IgD-negative memory B cell (primary cell): ENCODE data around the gene CHIT1. TPM values are rescaled to one million over a fixed set of nuclear protein-coding genes. Genes with fewer than 3 reads are reported as not detected.

ENCODE experiments used
- H3K27ac Mint-ChIP-seq, 3 donors: one replicate each; pipeline ENCODE4 v1.8.0; 2020 to 2022; ENCODE audit warnings: mild to moderate bottlenecking in 3 of 3, mixed read lengths in 3 of 3, moderate library complexity in 1 of 3
- H3K27me3 Mint-ChIP-seq: one replicate; pipeline ENCODE4 v1.8.0; 2021; ENCODE audit warnings: mixed read lengths
- H3K36me3 Mint-ChIP-seq: one replicate; pipeline ENCODE4 v1.8.0; 2020; ENCODE audit warnings: mild to moderate bottlenecking, mixed read lengths
- H3K4me1 Mint-ChIP-seq, 3 donors: one replicate each; pipeline ENCODE4 v1.8.0; 2020 to 2022; ENCODE audit warnings: mixed read lengths in 3 of 3, mild to moderate bottlenecking in 1 of 3
- H3K4me3 Mint-ChIP-seq, 4 donors: one replicate each; pipeline ENCODE4 v1.8.0; 2020 to 2022; ENCODE audit warnings: mild to moderate bottlenecking in 4 of 4, mixed read lengths in 4 of 4, moderate library complexity in 3 of 4
- H3K9me3 Mint-ChIP-seq, 3 donors: one replicate each; pipeline ENCODE4 v1.8.0; 2020 to 2021; ENCODE audit warnings: mixed read lengths in 3 of 3, mild to moderate bottlenecking in 1 of 3
- polyA plus RNA-seq: library from polyadenylated mRNA; unstranded; fragments of 300-500 nt; fragmentation: Illumina TruSeq; gene quantifications from one replicate; pipeline ENCODE4 v1.2.3, GENCODE V29; 2021

The CHIT1 gene
- 0.75 TPM for polyA plus RNA-seq

- H3K36me3 Mint-ChIP-seq: peaks cover 6% of the 10 kb centered on the region
- H3K9me3 Mint-ChIP-seq: peaks cover 4 to 14% (median 6%) of the 10 kb centered on the region in 3 donors
- peaks cover 0 to 1% (median 0%) of the 10 kb centered on the region in 3 donors for H3K4me1 Mint-ChIP-seq
- H3K4me3 Mint-ChIP-seq: no peak within 1 kb of the TSS
- peaks cover 8% of the 10 kb centered on the region for H3K27me3 Mint-ChIP-seq
- peak within 1 kb of the TSS in 1 of 3 donors; percentile 57 for H3K27ac Mint-ChIP-seq
Measured at GRCh38 chr1:203229471-203230135, at the start of gene CHIT1. Gene CHIT1, minus strand, starts transcription at chr1:203229673. Its CDS starts 37 bp downstream, at chr1:203229636.

- peak overlapping the region; percentile 67 to 97 (median 67) for H3K27ac Mint-ChIP-seq
- peaks cover 2% of the 10 kb centered on the region for H3K36me3 Mint-ChIP-seq
- no peaks in the 10 kb centered on the region for H3K9me3 Mint-ChIP-seq
- H3K27me3 Mint-ChIP-seq: no peaks in the 10 kb centered on the region
- H3K4me3 Mint-ChIP-seq: peak overlapping the region in 3 of 4 donors; percentile 37 to 90 (median 75)
- H3K4me1 Mint-ChIP-seq: peaks cover 52 to 63% (median 55%) of the 10 kb centered on the region in 3 donors
Measured at GRCh38 chr1:203278885-203279406, 49.5 kb upstream of the CHIT1 start.

- Mint-ChIP-seq H3K27me3 (no peaks in the 10 kb centered on the region), H3K4me3 (peak overlapping the region in 3 of 4 donors; percentile 75 to 80 (median 75)), H3K36me3 (peaks cover 2% of the 10 kb centered on the region), H3K9me3 (no peaks in the 10 kb centered on the region), H3K27ac (peak overlapping the region; percentile 67 to 97 (median 67)), H3K4me1 (peaks cover 54 to 62% (median 60%) of the 10 kb centered on the region in 3 donors)
Measured at GRCh38 chr1:203278082-203278884, 48.8 kb upstream of the CHIT1 start.

- Mint-ChIP-seq H3K27me3 (no peaks in the 10 kb centered on the region), H3K36me3 (peaks cover 2% of the 10 kb centered on the region), H3K9me3 (no peaks in the 10 kb centered on the region), H3K4me3 (peak overlapping the region in 3 of 4 donors; percentile 75), H3K27ac (peak overlapping the region; percentile 25 to 97 (median 67)), H3K4me1 (peaks cover 44 to 53% (median 51%) of the 10 kb centered on the region in 3 donors)
Measured at GRCh38 chr1:203276916-203277545, 47.6 kb upstream of the CHIT1 start.

GRCh38 chr1:203276408-203276807 lies 46.9 kb upstream of the CHIT1 start:
- no peaks in the 10 kb centered on the region for H3K27me3 Mint-ChIP-seq
- H3K27ac Mint-ChIP-seq: peak overlapping the region in 1 of 3 donors; percentile 67
- no peaks in the 10 kb centered on the region for H3K9me3 Mint-ChIP-seq
- H3K36me3 Mint-ChIP-seq: peaks cover 2% of the 10 kb centered on the region
- peak overlapping the region in 2 of 4 donors; percentile 45 to 75 for H3K4me3 Mint-ChIP-seq
- H3K4me1 Mint-ChIP-seq: peaks cover 44 to 52% (median 50%) of the 10 kb centered on the region in 3 donors

- Mint-ChIP-seq H3K27me3 (no peaks in the 10 kb centered on the region), H3K27ac (peak overlapping the region; percentile 95 to 98 (median 96)), H3K36me3 (peaks cover 2% of the 10 kb centered on the region), H3K4me1 (peaks cover 47 to 56% (median 53%) of the 10 kb centered on the region in 3 donors), H3K4me3 (peak overlapping the region in 2 of 4 donors; percentile 77 to 98), H3K9me3 (no peaks in the 10 kb centered on the region)
Measured at GRCh38 chr1:203275656-203276272, 46.3 kb upstream of the CHIT1 start.

GRCh38 chr1:203274603-203275381 lies 45.3 kb upstream of the CHIT1 start:
- H3K36me3 Mint-ChIP-seq: no peaks in the 10 kb centered on the region
- peak overlapping the region; percentile 87 to 98 (median 94) for H3K4me3 Mint-ChIP-seq
- no peaks in the 10 kb centered on the region for H3K27me3 Mint-ChIP-seq
- no peaks in the 10 kb centered on the region for H3K9me3 Mint-ChIP-seq
- peaks cover 43 to 54% (median 51%) of the 10 kb centered on the region in 3 donors for H3K4me1 Mint-ChIP-seq
- H3K27ac Mint-ChIP-seq: peak overlapping the region; percentile 95 to 98 (median 96)

GRCh38 chr1:203273869-203274602 lies 44.6 kb upstream of the CHIT1 start:
- H3K9me3 Mint-ChIP-seq: no peaks in the 10 kb centered on the region
- no peaks in the 10 kb centered on the region for H3K27me3 Mint-ChIP-seq
- no peaks in the 10 kb centered on the region for H3K36me3 Mint-ChIP-seq
- peaks cover 43 to 52% (median 50%) of the 10 kb centered on the region in 3 donors for H3K4me1 Mint-ChIP-seq
- H3K4me3 Mint-ChIP-seq: peak overlapping the region; percentile 87 to 98 (median 94)
- peak overlapping the region; percentile 95 to 98 (median 96) for H3K27ac Mint-ChIP-seq

- Mint-ChIP-seq H3K4me1 (peaks cover 36 to 45% (median 43%) of the 10 kb centered on the region in 3 donors), H3K27me3 (no peaks in the 10 kb centered on the region), H3K27ac (peak overlapping the region; percentile 95 to 98 (median 96)), H3K9me3 (no peaks in the 10 kb centered on the region), H3K36me3 (no peaks in the 10 kb centered on the region), H3K4me3 (peak overlapping the region; percentile 87 to 98 (median 94))
Measured at GRCh38 chr1:203273206-203273868, 43.9 kb upstream of the CHIT1 start.

GRCh38 chr1:203272633-203273205 lies 43.2 kb upstream of the CHIT1 start:
- Mint-ChIP-seq H3K9me3 (no peaks in the 10 kb centered on the region), H3K36me3 (no peaks in the 10 kb centered on the region), H3K4me3 (peak overlapping the region; percentile 87 to 98 (median 94)), H3K27ac (peak overlapping the region; percentile 95 to 98 (median 96)), H3K4me1 (peaks cover 33 to 42% (median 40%) of the 10 kb centered on the region in 3 donors), H3K27me3 (no peaks in the 10 kb centered on the region)

DNA sequence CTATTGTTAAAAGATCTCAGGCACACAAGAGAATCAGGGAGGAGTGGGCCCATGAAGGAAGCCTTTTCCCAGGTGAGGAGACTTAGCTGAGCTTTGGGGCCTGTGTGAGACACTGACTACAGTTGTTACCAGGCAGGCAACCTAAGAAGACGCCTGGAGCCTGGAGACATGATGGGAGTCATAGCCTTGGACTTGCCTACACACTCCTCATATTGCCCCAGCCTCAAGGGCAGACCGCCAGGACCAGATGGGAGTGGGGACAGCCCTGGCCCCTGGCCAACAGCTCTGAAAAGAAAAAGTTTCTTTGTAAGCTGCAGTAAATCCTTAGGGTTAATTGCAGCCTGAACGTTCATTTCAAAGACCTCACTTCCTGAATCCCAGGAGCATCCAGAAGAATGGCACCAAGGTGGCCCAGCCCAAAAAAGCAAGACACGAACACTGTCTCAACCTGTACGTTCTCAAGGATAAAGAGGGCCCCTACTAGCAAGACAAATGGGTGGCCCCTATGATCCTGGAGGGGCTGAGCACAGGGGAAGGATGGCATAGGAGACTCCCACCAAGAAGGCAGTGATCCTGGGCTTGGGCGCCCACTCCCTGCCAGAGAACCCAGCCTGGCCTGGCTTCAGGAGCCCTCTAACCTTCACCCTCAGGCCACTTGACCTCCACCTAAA lies 42.6 kb upstream of the CHIT1 start:
- H3K9me3 Mint-ChIP-seq: no peaks in the 10 kb centered on the region

More for the DNA sequence above, 42.6 kb upstream of the CHIT1 start:
- Mint-ChIP-seq H3K4me1 (peaks cover 34 to 43% (median 40%) of the 10 kb centered on the region in 3 donors), H3K36me3 (no peaks in the 10 kb centered on the region), H3K27ac (peak overlapping the region in 2 of 3 donors; percentile 63 to 80), H3K27me3 (no peaks in the 10 kb centered on the region), H3K4me3 (peak overlapping the region in 1 of 4 donors; percentile 62)
